ENCODE measurements around the gene SUN2. TPM values are rescaled to one million over a fixed set of nuclear protein-coding genes. Genes with fewer than 3 reads are reported as not detected.

SUN2 gene
- total RNA-seq, 4 donors from 2014 or later = 177 to 423 (median 312) TPM

DNA sequence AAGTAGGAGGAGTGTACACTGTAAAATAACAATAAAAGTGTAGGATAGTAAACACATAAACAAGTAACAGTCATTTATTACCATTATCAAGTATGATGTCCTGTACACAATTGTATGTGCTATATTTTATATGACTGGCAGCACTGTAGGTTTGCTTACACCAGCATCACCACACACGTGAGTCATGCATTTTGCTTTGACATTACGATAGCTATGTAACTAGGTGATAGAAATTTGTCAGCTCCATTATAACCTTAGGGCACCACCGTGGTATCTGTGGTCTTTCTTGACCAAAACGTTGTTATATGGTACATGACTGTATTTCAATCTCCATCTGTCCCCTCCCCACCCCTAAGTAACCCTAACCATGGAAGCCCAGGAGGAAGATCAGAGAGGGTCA lies 37.0 kb upstream of the SUN2 start:
- Histone ChIP-seq H3K4me1 (peaks cover 16 to 29% of the 10 kb centered on the region in 2 donors), H3K4me3 (peak overlapping the region in 3 of 4 donors; percentile 78 to 83 (median 80)), H3K9me3 (no peaks in the 10 kb centered on the region), H3K36me3 (peaks cover 0 to 4% of the 10 kb centered on the region in 2 donors), H3K27ac (peak overlapping the region; percentile 50 to 83 (median 80)), H3K27me3 (no peaks in the 10 kb centered on the region)
- ATAC-seq (no peak), DNase-seq (no peak)
- TF ChIP-seq, protein P1, sequence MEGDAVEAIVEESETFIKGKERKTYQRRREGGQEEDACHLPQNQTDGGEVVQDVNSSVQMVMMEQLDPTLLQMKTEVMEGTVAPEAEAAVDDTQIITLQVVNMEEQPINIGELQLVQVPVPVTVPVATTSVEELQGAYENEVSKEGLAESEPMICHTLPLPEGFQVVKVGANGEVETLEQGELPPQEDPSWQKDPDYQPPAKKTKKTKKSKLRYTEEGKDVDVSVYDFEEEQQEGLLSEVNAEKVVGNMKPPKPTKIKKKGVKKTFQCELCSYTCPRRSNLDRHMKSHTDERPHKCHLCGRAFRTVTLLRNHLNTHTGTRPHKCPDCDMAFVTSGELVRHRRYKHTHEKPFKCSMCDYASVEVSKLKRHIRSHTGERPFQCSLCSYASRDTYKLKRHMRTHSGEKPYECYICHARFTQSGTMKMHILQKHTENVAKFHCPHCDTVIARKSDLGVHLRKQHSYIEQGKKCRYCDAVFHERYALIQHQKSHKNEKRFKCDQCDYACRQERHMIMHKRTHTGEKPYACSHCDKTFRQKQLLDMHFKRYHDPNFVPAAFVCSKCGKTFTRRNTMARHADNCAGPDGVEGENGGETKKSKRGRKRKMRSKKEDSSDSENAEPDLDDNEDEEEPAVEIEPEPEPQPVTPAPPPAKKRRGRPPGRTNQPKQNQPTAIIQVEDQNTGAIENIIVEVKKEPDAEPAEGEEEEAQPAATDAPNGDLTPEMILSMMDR (IDR thresholded peaks at IDR 0.05 in 4 of 5, conservative IDR thresholded peaks at IDR 0.05 in 1 of 5) = no peak
- TF ChIP-seq POLR2A (IDR thresholded peaks at IDR 0.05) = no peak
- in situ Hi-C loops (cut with MboI; ENCODE audit: low sequenced_read_pairs in 4 of 4) (no loop called here), intact Hi-C loops (cut with DNase I; ENCODE audit: low total_unique reads) (no loop called here)

DNA sequence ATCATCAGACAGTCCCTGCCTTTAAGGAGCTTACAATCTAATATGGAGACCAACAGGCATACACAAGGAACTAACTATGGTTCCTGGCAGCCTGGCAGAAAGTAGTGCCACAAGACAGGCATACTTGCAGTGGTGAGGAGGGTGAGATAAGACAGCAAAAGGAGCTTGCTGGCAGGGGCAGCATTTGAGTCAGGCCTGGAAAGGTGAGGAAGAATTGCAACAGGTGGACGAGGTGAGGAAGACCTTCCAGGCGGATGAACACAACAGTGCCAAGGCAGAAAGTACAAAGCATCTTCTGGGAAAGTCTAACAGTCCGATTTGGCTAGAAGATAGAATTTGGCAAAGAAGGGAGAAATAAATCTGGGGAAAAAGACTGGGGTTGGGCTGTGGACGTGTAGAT lies 33.8 kb upstream of the SUN2 start:
- DNase-seq (no peak), ATAC-seq (no peak)
- no peak for TF ChIP-seq POLR2A (IDR thresholded peaks at IDR 0.05)
- TF ChIP-seq, protein P1 (IDR thresholded peaks at IDR 0.05 in 4 of 5, conservative IDR thresholded peaks at IDR 0.05 in 1 of 5) = no peak
- no peaks in the 10 kb centered on the region for H3K9me3 ChIP-seq
- H3K27me3 ChIP-seq = no peaks in the 10 kb centered on the region
- peaks cover 0 to 4% of the 10 kb centered on the region in 2 donors for H3K36me3 ChIP-seq
- intact Hi-C loops (cut with DNase I; ENCODE audit: low total_unique reads) = no loop called here
- H3K27ac ChIP-seq = no peak overlapping the region
- peaks cover 16 to 30% of the 10 kb centered on the region in 2 donors for H3K4me1 ChIP-seq
- in situ Hi-C loops (cut with MboI; ENCODE audit: low sequenced_read_pairs in 4 of 4) = no loop called here
- H3K4me3 ChIP-seq = no peak overlapping the region

DNA sequence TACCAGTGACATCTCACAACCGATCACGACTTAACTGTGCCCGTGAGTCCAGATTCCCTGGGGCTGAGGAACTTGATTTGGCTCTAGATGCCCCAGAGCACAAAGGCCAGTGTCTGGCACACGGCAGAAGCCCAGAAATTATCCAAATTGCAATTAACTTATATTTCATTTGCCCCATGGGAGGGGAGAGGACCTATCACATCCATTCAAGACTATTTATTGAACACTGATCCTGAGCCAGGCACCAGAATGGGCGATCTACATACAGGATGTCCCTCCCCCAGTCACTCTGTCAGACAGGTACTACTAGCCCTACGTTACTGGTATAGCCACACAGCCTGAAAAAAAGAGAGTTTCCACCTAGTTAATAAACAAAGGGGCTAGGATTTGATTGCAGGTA lies 33.0 kb upstream of the SUN2 start:
- in situ Hi-C loops (cut with MboI; ENCODE audit: low sequenced_read_pairs in 4 of 4) = no loop called here
- H3K27ac ChIP-seq = peak overlapping the region; percentile 50 to 74 (median 66)
- H3K36me3 ChIP-seq = peaks cover 0 to 4% of the 10 kb centered on the region in 2 donors
- peaks cover 12 to 25% of the 10 kb centered on the region in 2 donors for H3K4me1 ChIP-seq
- no peak for ATAC-seq
- TF ChIP-seq, protein P1 (IDR thresholded peaks at IDR 0.05 in 4 of 5, conservative IDR thresholded peaks at IDR 0.05 in 1 of 5) = no peak
- TF ChIP-seq POLR2A (IDR thresholded peaks at IDR 0.05) = no peak
- no peak for DNase-seq
- no peaks in the 10 kb centered on the region for H3K9me3 ChIP-seq
- intact Hi-C loops (cut with DNase I; ENCODE audit: low total_unique reads) = no loop called here
- no peaks in the 10 kb centered on the region for H3K27me3 ChIP-seq
- no peak overlapping the region for H3K4me3 ChIP-seq

DNA sequence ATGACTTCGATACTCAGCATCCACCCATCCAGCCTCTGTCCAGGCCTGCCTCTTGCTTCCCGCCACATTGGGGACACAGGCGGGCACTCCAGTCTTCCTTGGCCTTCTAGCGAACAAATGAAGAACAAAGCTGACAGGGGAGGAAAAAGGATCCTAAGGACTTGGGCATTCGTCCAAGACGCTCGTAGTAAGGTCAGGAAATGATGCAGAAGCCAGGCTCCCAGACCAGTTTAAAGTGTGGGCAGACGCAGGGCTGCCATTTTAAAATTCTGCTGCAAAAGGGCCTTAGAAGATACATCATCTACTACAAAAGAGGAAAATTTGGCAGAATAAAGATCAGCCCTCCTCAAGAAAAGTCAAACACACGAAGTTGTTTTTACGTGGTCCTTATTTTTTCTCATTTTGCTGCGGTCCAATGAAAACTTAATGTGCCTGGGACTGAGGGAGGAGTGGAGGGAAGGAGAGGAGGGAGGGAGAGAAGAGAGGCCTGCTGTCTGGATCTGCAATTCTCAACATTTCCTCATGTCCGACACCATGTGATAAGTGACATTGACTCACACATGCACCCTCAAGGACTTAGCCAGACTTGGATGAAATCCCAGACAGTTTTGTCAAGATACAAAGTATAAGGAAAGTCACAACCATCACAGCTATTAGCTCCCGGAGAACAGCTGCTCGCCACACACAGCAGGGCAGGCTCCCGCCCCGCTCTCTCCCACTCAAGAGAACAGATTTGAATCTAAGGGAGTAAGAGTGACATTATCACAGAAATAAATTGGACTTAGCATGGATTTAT lies 32.4 kb upstream of the SUN2 start:
- intact Hi-C loops (cut with DNase I; ENCODE audit: low total_unique reads) = no loop called here
- H3K36me3 ChIP-seq = peaks cover 0 to 4% of the 10 kb centered on the region in 2 donors
- H3K27ac ChIP-seq = peak overlapping the region; percentile 50 to 74 (median 66)
- H3K4me3 ChIP-seq = no peak overlapping the region
- TF ChIP-seq, protein P1 (IDR thresholded peaks at IDR 0.05 in 4 of 5, conservative IDR thresholded peaks at IDR 0.05 in 1 of 5) = no peak
- TF ChIP-seq POLR2A (IDR thresholded peaks at IDR 0.05) = no peak
- H3K9me3 ChIP-seq = no peaks in the 10 kb centered on the region
- ATAC-seq = peak; percentile 97
- no peaks in the 10 kb centered on the region for H3K27me3 ChIP-seq
- H3K4me1 ChIP-seq = peaks cover 10 to 23% of the 10 kb centered on the region in 2 donors
- in situ Hi-C loops (cut with MboI; ENCODE audit: low sequenced_read_pairs in 4 of 4) = no loop called here
- peak; percentile 47 to 53 for DNase-seq

Measured in gastrocnemius medialis (tissue), 4 donors.